Measurements from ENCODE around the gene PITX1.
A peak's percentile ranks its signal among the peaks of the same experiment; 100 is the strongest.

PITX1 gene

GRCh38 chr5:135061001-135061400 lies 27.0 kb upstream of the PITX1 start:
- no peak for DNase-seq

- no peak for DNase-seq
Measured at GRCh38 chr5:135060021-135060420, 26.0 kb upstream of the PITX1 start.

GRCh38 chr5:135059000-135059923 lies 25.2 kb upstream of the PITX1 start:
- DNase-seq = no peak

GRCh38 chr5:135058331-135058732 lies 24.3 kb upstream of the PITX1 start:
- peak; percentile 59 for DNase-seq

GRCh38 chr5:135057233-135057632 lies 23.2 kb upstream of the PITX1 start:
- DNase-seq = no peak

- DNase-seq = no peak
Measured at GRCh38 chr5:135056316-135057030, 22.4 kb upstream of the PITX1 start.

- no peak for DNase-seq
Measured at GRCh38 chr5:135055396-135055795, 21.4 kb upstream of the PITX1 start.

- DNase-seq = no peak
Measured at GRCh38 chr5:135054546-135054945, 20.5 kb upstream of the PITX1 start.

GRCh38 chr5:135053989-135054388 lies 20.0 kb upstream of the PITX1 start:
- DNase-seq = no peak

- no peak for DNase-seq
Measured at GRCh38 chr5:135053278-135053677, 19.2 kb upstream of the PITX1 start.

GRCh38 chr5:135052511-135053145 lies 18.6 kb upstream of the PITX1 start:
- DNase-seq = no peak

- DNase-seq = no peak
Measured at GRCh38 chr5:135051872-135052271, 17.8 kb upstream of the PITX1 start.

- no peak for DNase-seq
Measured at GRCh38 chr5:135051399-135051798, 17.4 kb upstream of the PITX1 start.

GRCh38 chr5:135050244-135050767 lies 16.3 kb upstream of the PITX1 start:
- no peak for DNase-seq

- DNase-seq = no peak
Measured at GRCh38 chr5:135048930-135049329, 14.9 kb upstream of the PITX1 start.

- DNase-seq = no peak
Measured at GRCh38 chr5:135048286-135048685, 14.3 kb upstream of the PITX1 start.

- no peak for DNase-seq
Measured at GRCh38 chr5:135047347-135047695, 13.3 kb upstream of the PITX1 start.

GRCh38 chr5:135046661-135047346 lies 12.8 kb upstream of the PITX1 start:
- DNase-seq = no peak

GRCh38 chr5:135045488-135045887 lies 11.5 kb upstream of the PITX1 start:
- DNase-seq = no peak

- no peak for DNase-seq
Measured at GRCh38 chr5:135042595-135042994, 8.6 kb upstream of the PITX1 start.

GRCh38 chr5:135041726-135042125 lies 7.7 kb upstream of the PITX1 start:
- no peak for DNase-seq

- DNase-seq = no peak
Measured at GRCh38 chr5:135041145-135041587, 7.1 kb upstream of the PITX1 start.
